ENCODE measurements around the gene FSD1L. TPM values are rescaled to one million over a fixed set of nuclear protein-coding genes. Genes with fewer than 3 reads are reported as not detected.
A peak's percentile ranks its signal among the peaks of the same experiment; 100 is the strongest.

The FSD1L gene
- polyA plus RNA-seq, 1 experiment = 0.81 TPM

GRCh38 chr9:105405514-105406131 lies 42.2 kb upstream of the FSD1L start:
- Histone ChIP-seq H3K36me3 (ENCODE audit: control insufficient read depth, insufficient read depth, low read length) (no peaks in the 10 kb centered on the region), H3K27me3 (ENCODE audit: control insufficient read depth, insufficient read depth, low read length) (no peaks in the 10 kb centered on the region), H3K4me3 (ENCODE audit: low read depth, low read length) (no peak overlapping the region)
- no peak for TF ChIP-seq CTCF (IDR thresholded peaks at IDR 0.05; ENCODE audit: insufficient read depth, low read depth, low read length)
- ChIA-PET POLR2A (no interaction called here), CTCF (interaction anchor here (0.7 to 4.5 kb wide), 7 partner anchors 9 to 588 kb away, joined by 3 to 21 read pairs (median 4); no protein-coding TSS in a partner anchor)
- no peak for DNase-seq (ENCODE audit: low read depth)

- H3K27me3 ChIP-seq (ENCODE audit: control insufficient read depth, insufficient read depth, low read length) = no peaks in the 10 kb centered on the region
- no peak for DNase-seq (ENCODE audit: low read depth)
- H3K4me3 ChIP-seq (ENCODE audit: low read depth, low read length) = no peak overlapping the region
- CTCF ChIA-PET = interaction anchor here (1.3 to 4.5 kb wide), 2 partner anchors 9 to 15 kb away, joined by 5 to 21 read pairs; no protein-coding TSS in a partner anchor
- H3K36me3 ChIP-seq (ENCODE audit: control insufficient read depth, insufficient read depth, low read length) = no peaks in the 10 kb centered on the region
- POLR2A ChIA-PET = no interaction called here
- TF ChIP-seq CTCF (IDR thresholded peaks at IDR 0.05; ENCODE audit: insufficient read depth, low read depth, low read length) = no peak
Observed at GRCh38 chr9:105406369-105406768, 41.5 kb upstream of the FSD1L start.

GRCh38 chr9:105413525-105413924 lies 34.3 kb upstream of the FSD1L start:
- no peaks in the 10 kb centered on the region for H3K27me3 ChIP-seq (ENCODE audit: control insufficient read depth, insufficient read depth, low read length)
- H3K36me3 ChIP-seq (ENCODE audit: control insufficient read depth, insufficient read depth, low read length) = no peaks in the 10 kb centered on the region
- ChIA-PET CTCF (interaction anchor here (0.6 to 5.6 kb wide), 13 partner anchors 9 to 635 kb away, joined by 3 to 55 read pairs (median 4); partner anchors contain the start of genes ABCA1 and SLC44A1), POLR2A (no interaction called here)
- peak; percentile 54 for TF ChIP-seq CTCF (IDR thresholded peaks at IDR 0.05; ENCODE audit: insufficient read depth, low read depth, low read length)
- DNase-seq (ENCODE audit: low read depth) = no peak
- no peak overlapping the region for H3K4me3 ChIP-seq (ENCODE audit: low read depth, low read length)

- POLR2A ChIA-PET = no interaction called here
- DNase-seq (ENCODE audit: low read depth) = no peak
- Histone ChIP-seq H3K27me3 (ENCODE audit: control insufficient read depth, insufficient read depth, low read length) (no peaks in the 10 kb centered on the region), H3K36me3 (ENCODE audit: control insufficient read depth, insufficient read depth, low read length) (no peaks in the 10 kb centered on the region), H3K4me3 (ENCODE audit: low read depth, low read length) (no peak overlapping the region)
- CTCF ChIA-PET = interaction anchor here (0.6 to 5.6 kb wide), 28 partner anchors 11 to 670 kb away, joined by 3 to 55 read pairs (median 4); partner anchors contain the start of gene ABCA1
- peak; percentile 83 for TF ChIP-seq CTCF (IDR thresholded peaks at IDR 0.05; ENCODE audit: insufficient read depth, low read depth, low read length)
Observed at GRCh38 chr9:105414947-105415661, 32.7 kb upstream of the FSD1L start.

- CTCF ChIA-PET = interaction anchor here (0.7 to 5.6 kb wide), 25 partner anchors 11 to 670 kb away, joined by 3 to 55 read pairs (median 3); partner anchors contain the start of gene NIPSNAP3A
- no peak for DNase-seq (ENCODE audit: low read depth)
- no peaks in the 10 kb centered on the region for H3K27me3 ChIP-seq (ENCODE audit: control insufficient read depth, insufficient read depth, low read length)
- TF ChIP-seq CTCF (IDR thresholded peaks at IDR 0.05; ENCODE audit: insufficient read depth, low read depth, low read length) = no peak
- H3K4me3 ChIP-seq (ENCODE audit: low read depth, low read length) = no peak overlapping the region
- POLR2A ChIA-PET = no interaction called here
- no peaks in the 10 kb centered on the region for H3K36me3 ChIP-seq (ENCODE audit: control insufficient read depth, insufficient read depth, low read length)
Observed at GRCh38 chr9:105415662-105415980, 32.2 kb upstream of the FSD1L start.

Data from BJ (cell line).